Ascending aorta (tissue), 2 donors: ENCODE measurements around the gene MAML2. TPM values are rescaled to one million over a fixed set of nuclear protein-coding genes. Genes with fewer than 3 reads are reported as not detected.

ENCODE experiments used
- DNase-seq, 2 donors: peaks; one replicate each; pipeline ENCODE4 v3.0.0-alpha.2; 2019; ENCODE audit warnings: low spot score in 2 of 2
- H3K27ac ChIP-seq, 2 donors: fragments of 200-600 bp; sonication (generic); one replicate each; pipeline ENCODE4 v1.5.1; 2016 to 2017; ENCODE audit warnings: mild to moderate bottlenecking in 1 of 2
- H3K27me3 ChIP-seq: fragments of 200-600 bp; sonication (generic); one replicate; pipeline ENCODE4 v1.5.1; 2017
- H3K36me3 ChIP-seq, 2 donors: fragments of 200-600 bp; sonication (generic); one replicate each; pipeline ENCODE4 v1.5.1; 2016
- H3K4me1 ChIP-seq, 2 donors: fragments of 200-600 bp; sonication (generic); one replicate each; pipeline ENCODE4 v1.5.1; 2016 to 2017; ENCODE audit warnings: mild to moderate bottlenecking in 1 of 2
- H3K4me3 ChIP-seq, 2 donors: fragments of 200-600 bp; sonication (generic); one replicate each; pipeline ENCODE4 v1.5.1; 2016 to 2017; ENCODE audit warnings: mild to moderate bottlenecking in 1 of 2
- H3K9me3 ChIP-seq, 2 donors: fragments of 200-600 bp; sonication (generic); one replicate each; pipeline ENCODE4 v1.5.1; 2016
- intact Hi-C: fragments of 100-400 bp; cut with DNase I; formaldehyde crosslinking; loops from one replicate; pipeline ENCODE4 v1.15.1; 2023
- total RNA-seq: library from RNA; depleted of rRNA; stranded (reverse); fragments of >200 nt; gene quantifications from one replicate; pipeline ENCODE4 v1.1.0, GENCODE V29; 2016
- TF ChIP-seq, protein P1 (sequence below), 3 experiments: fragments of 200-600 bp in 2 of 3; fragments of 450-650 bp in 1 of 3; sonication (generic) in 2 of 3; IDR thresholded peaks; one replicate each; pipeline ENCODE4 v1.5.1; 2016 to 2019; ENCODE audit warnings: antibody characterized with exemption in 3 of 3, mild to moderate bottlenecking in 1 of 3, moderate library complexity in 1 of 3

MAML2 gene
- total RNA-seq = 13.2 TPM

DNA sequence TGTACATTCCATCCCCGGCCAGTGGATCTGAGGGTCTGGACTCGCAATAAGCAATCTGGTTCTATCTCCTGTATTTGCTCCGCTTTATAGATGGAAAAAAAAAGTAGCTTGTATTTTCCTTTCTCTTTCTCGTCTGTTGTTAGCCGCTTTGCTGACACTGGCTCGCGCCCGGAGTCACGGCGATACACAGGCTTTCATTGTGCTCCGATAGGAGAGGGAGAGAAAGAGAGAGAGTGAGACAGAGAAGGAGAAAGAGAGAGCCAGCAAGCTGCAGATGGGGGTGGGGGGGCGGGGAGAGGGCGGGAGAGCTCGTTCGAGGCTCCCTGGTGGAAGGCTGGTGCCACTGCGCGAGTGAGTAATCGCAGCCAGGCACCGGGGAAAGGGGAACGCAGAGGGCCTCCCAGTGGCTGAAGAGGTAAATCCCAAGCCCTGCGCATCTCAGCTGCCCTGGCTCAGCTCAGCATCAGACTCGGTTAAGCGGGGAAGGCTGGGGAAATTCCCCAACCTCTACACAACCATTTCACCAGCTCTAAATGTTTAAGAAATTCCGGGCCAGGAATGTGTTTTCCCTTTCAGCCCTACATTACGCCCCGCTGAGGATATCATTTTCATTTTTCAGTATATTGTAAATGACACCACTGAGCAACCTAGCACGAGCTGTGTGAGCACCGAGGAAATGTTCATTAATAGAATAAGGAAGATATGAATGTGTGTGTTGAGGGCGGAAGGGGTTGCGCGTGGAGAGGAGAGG, at the start of gene MAML2:
TSS of gene MAML2 (minus strand) at position 235 of the 751 bp plus-strand sequence. CDS start 1,300 bp downstream, outside the sequence.
- Histone ChIP-seq H3K9me3 (peaks cover 0 to 2% of the 10 kb centered on the region in 2 donors), H3K36me3 (no peaks in the 10 kb centered on the region), H3K27ac (peak within 1 kb of the TSS; percentile 86 to 95), H3K4me1 (peaks cover 4 to 24% of the 10 kb centered on the region in 2 donors), H3K27me3 (no peaks in the 10 kb centered on the region), H3K4me3 (peak within 1 kb of the TSS; percentile 59 to 85)
- peak; percentile 78 to 97 for DNase-seq
- intact Hi-C loops = loop anchor here (1.0 to 5.0 kb wide), 8 partner anchors 44 to 494 kb away; partner anchors contain the start of genes CCDC82 and MTMR2
- TF ChIP-seq, protein P1, sequence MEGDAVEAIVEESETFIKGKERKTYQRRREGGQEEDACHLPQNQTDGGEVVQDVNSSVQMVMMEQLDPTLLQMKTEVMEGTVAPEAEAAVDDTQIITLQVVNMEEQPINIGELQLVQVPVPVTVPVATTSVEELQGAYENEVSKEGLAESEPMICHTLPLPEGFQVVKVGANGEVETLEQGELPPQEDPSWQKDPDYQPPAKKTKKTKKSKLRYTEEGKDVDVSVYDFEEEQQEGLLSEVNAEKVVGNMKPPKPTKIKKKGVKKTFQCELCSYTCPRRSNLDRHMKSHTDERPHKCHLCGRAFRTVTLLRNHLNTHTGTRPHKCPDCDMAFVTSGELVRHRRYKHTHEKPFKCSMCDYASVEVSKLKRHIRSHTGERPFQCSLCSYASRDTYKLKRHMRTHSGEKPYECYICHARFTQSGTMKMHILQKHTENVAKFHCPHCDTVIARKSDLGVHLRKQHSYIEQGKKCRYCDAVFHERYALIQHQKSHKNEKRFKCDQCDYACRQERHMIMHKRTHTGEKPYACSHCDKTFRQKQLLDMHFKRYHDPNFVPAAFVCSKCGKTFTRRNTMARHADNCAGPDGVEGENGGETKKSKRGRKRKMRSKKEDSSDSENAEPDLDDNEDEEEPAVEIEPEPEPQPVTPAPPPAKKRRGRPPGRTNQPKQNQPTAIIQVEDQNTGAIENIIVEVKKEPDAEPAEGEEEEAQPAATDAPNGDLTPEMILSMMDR (IDR thresholded peaks at IDR 0.05) = peak; percentile 94 to 98 (median 97)

DNA sequence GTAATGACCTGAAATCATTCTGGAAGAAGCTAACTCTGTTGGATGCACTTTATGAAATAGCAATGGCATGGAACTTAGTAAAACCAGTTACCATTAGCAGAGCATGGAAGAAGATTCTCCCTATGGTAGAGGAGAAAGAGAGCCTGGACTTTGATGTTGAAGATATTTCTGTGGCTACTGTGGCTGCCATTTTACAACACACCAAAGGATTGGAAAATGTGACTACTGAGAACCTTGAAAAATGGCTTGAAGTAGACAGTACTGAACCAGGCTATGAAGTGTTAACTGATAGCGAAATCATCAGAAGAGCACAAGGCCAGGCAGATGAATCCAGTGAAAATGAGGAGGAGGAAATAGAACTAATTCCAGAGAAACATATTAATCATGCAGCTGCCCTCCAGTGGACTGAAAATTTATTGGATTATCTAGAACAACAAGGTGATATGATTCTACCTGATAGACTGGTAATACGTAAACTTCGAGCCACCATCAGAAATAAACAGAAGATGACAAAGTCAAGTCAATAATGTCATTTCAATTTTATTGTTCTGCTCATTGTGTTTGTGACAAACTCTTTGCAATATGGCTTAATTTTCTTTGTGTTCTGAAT, 48.8 kb upstream of the MAML2 start:
- H3K4me3 ChIP-seq = no peak overlapping the region
- intact Hi-C loops = loop anchor here (5.0 kb wide), 1 partner anchor 1420 kb away; the partner anchor contains the start of genes CWC15 and KDM4D
- TF ChIP-seq, protein P1 (IDR thresholded peaks at IDR 0.05) = no peak
- DNase-seq = no peak
- H3K36me3 ChIP-seq = no peaks in the 10 kb centered on the region
- peaks cover 0 to 16% of the 10 kb centered on the region in 2 donors for H3K4me1 ChIP-seq
- H3K27me3 ChIP-seq = no peaks in the 10 kb centered on the region
- no peaks in the 10 kb centered on the region for H3K9me3 ChIP-seq
- no peak overlapping the region for H3K27ac ChIP-seq

DNA sequence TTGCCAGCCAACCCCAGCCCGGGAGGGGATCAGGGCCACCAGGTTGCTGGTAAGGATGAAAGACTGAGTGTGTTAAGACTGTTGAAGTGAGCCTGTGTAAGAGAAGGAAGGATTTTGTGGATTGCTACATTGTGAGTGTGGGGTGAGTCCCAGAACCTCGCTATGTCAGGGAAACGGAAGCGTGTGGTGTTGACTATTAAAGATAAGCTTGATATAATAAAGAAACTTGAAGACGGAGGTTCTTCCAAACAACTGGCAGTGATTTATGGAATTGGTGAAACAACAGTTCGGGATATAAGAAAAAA, 47.4 kb upstream of the MAML2 start:
- TF ChIP-seq, protein P1 (IDR thresholded peaks at IDR 0.05) = no peak
- H3K27me3 ChIP-seq = no peaks in the 10 kb centered on the region
- H3K36me3 ChIP-seq = no peaks in the 10 kb centered on the region
- DNase-seq = no peak
- H3K9me3 ChIP-seq = no peaks in the 10 kb centered on the region
- peak overlapping the region; percentile 83 to 90 for H3K27ac ChIP-seq
- peak overlapping the region; percentile 89 to 97 for H3K4me3 ChIP-seq
- H3K4me1 ChIP-seq = peaks cover 0 to 16% of the 10 kb centered on the region in 2 donors
- intact Hi-C loops = loop anchor here (5.0 kb wide), 1 partner anchor 1418 kb away; the partner anchor contains the start of genes CWC15 and KDM4D

DNA sequence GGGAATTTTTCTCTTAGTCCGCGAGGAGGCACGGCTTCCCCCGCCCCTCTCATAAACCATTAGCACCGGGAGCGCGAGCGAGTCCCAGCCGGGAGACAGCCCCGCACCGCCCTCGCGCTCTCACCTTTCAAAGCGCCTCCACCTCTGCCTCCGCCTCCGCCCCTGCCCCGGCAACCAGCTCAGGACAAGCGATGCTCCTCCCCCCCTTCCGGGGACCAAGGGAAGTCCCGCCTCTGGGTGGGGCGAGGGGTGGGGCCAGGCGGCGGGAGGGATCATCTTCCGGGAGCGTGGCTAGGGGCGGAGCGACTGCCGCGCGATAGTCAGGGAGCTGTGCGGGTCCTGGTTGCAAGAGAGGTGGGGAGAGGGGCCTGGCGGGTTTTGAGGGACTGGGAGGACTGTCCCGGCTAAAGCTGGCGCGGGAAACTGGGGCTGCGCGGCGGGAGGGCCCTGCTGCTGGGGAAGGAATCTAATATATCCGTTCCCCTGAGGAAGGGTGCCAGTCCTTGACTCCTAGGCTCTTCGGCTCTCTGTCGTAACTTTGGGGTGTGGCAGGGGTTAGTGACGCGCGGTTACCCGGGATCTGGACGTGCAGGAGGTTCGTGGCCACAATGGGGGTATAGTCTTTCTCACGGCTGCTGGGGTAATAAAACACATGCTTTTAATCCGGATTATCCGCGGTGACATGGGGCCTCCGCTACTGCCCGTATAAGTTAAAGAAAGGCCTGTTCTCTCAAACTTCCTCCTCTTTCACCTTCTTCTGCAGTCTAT, 46.9 kb upstream of the MAML2 start, which contains the start of the genes CCDC82 and JRKL:
TSS of gene CCDC82 (minus strand) at position 193 of the 768 bp plus-strand sequence. CDS start 5,165 bp downstream, outside the sequence.
TSS of gene JRKL (plus strand) at position 294 of the 768 bp plus-strand sequence. CDS start 637 bp downstream, outside the sequence.
- TF ChIP-seq, protein P1 (IDR thresholded peaks at IDR 0.05) = no peak
- H3K36me3 ChIP-seq = no peaks in the 10 kb centered on the region
- no peaks in the 10 kb centered on the region for H3K9me3 ChIP-seq
- H3K27ac ChIP-seq = peak within 1 kb of the TSS; percentile 83 to 90
- intact Hi-C loops = loop anchor here (1.0 to 5.0 kb wide), 4 partner anchors 48 to 1418 kb away; partner anchors contain the start of genes CWC15, FAM76B, KDM4D and MAML2
- peaks cover 0 to 16% of the 10 kb centered on the region in 2 donors for H3K4me1 ChIP-seq
- H3K27me3 ChIP-seq = no peaks in the 10 kb centered on the region
- DNase-seq = peak; percentile 88 to 98
- peak within 1 kb of the TSS; percentile 89 to 97 for H3K4me3 ChIP-seq
